Osteoblast (primary cell): ENCODE results near the gene BBOF1. TPM values are rescaled to one million over a fixed set of nuclear protein-coding genes. Genes with fewer than 3 reads are reported as not detected.
"Not testable (repeated sequence)": the region's sequence is repeated elsewhere in the genome, so short reads cannot be mapped to it uniquely, and the experiment has no call there.

Experiments
- DNase-seq: peaks from one replicate; pipeline ENCODE4 v3.0.0; 2011; ENCODE audit warnings: low spot score, mixed read lengths; ENCODE audit not compliant: insufficient read length; ENCODE audit errors: missing footprints
- H2AFZ ChIP-seq: 2 replicates; pipeline ENCODE4 v1.6.0; 2011; ENCODE audit warnings: mild to moderate bottlenecking, low read length
- H3K27ac ChIP-seq: 2 replicates; pipeline ENCODE4 v1.5.1; 2011; ENCODE audit warnings: mild to moderate bottlenecking, low read depth, low read length, moderate library complexity
- H3K27me3 ChIP-seq: 2 replicates; pipeline ENCODE4 v1.6.0; 2012; ENCODE audit warnings: mild to moderate bottlenecking, control low read depth, inconsistent platforms, low read length, moderate library complexity; ENCODE audit not compliant: insufficient read depth
- H3K36me3 ChIP-seq: 2 replicates; pipeline ENCODE4 v1.5.1; 2011; ENCODE audit warnings: mild to moderate bottlenecking, low read length, control low read depth, moderate library complexity; ENCODE audit not compliant: insufficient read depth
- H3K4me1 ChIP-seq: 2 replicates; pipeline ENCODE4 v1.5.1; 2011; ENCODE audit warnings: mild to moderate bottlenecking, low read length, control low read depth, moderate library complexity; ENCODE audit not compliant: insufficient read depth
- H3K4me2 ChIP-seq: 2 replicates; pipeline ENCODE4 v1.6.0; 2011; ENCODE audit warnings: mild to moderate bottlenecking, low read length; ENCODE audit not compliant: insufficient read depth
- H3K4me3 ChIP-seq: fragments of 200-600 bp; sonication (generic); 3 replicates; pipeline ENCODE4 v1.5.1; 2012; ENCODE audit warnings: mild to moderate bottlenecking, low read length, inconsistent platforms; ENCODE audit not compliant: insufficient read depth
- H3K79me2 ChIP-seq: 2 replicates; pipeline ENCODE4 v1.6.0; 2012; ENCODE audit warnings: mild to moderate bottlenecking, low read length, control low read depth, inconsistent platforms; ENCODE audit not compliant: insufficient read depth
- H3K9me3 ChIP-seq: 2 replicates; pipeline ENCODE4 v1.5.1; 2011; ENCODE audit warnings: low read depth, low read length, control low read depth
- H4K20me1 ChIP-seq: 2 replicates; pipeline ENCODE4 v1.6.0; 2012; ENCODE audit warnings: mild to moderate bottlenecking, low read length, control low read depth; ENCODE audit not compliant: insufficient read depth
- CTCF ChIP-seq: IDR thresholded peaks from 2 replicates; pipeline ENCODE4 v1.5.1; 2011; ENCODE audit warnings: mild to moderate bottlenecking, low read depth, low read length, moderate library complexity; ENCODE audit errors: extremely low read depth
- small RNA-seq: library from RNA; depleted of rRNA; stranded (forward); fragments of <200 nt; gene quantifications from one replicate; pipeline ENCODE3, GENCODE V24; 2012
- total RNA-seq: library from RNA; depleted of rRNA; stranded (reverse); fragments of >200 nt; gene quantifications from 2 replicates; pipeline ENCODE4 v1.2.3, GENCODE V29; 2012

Gene BBOF1
- total RNA-seq, 1 donor, result 14.1 TPM

- not testable (repeated sequence) for H3K27ac ChIP-seq, H3K4me2 ChIP-seq, H3K4me1 ChIP-seq, H3K27me3 ChIP-seq, H2AFZ ChIP-seq, H3K4me3 ChIP-seq, H4K20me1 ChIP-seq, H3K79me2 ChIP-seq, H3K36me3 ChIP-seq, H3K9me3 ChIP-seq
- peak; percentile 89 for DNase-seq
- peak; percentile 56 for TF ChIP-seq CTCF
These were observed 92.5 kb downstream of the BBOF1 start for GRCh38 chr14:74111395-74112216.

Small RNAs within 50 kb of the gene (small RNA-seq; reads per million reads assigned to genes)
- gene AC005480.2, result not detected

Other genes starting within 250 kb of the BBOF1 start
- gene PTGR2, start 167.5 kb upstream of the BBOF1 start, total RNA-seq, result 6.5 and 7.2 TPM in 2 replicates
- 83.2 and 83.4 TPM in 2 replicates for gene ZNF410, start 132.5 kb upstream of the BBOF1 start, total RNA-seq
- gene FAM161B, start 69.3 kb upstream of the BBOF1 start, total RNA-seq, result 5.1 and 5.6 TPM in 2 replicates
- 23.0 and 23.5 TPM in 2 replicates for gene COQ6, start 69.0 kb upstream of the BBOF1 start, total RNA-seq
- 10.1 and 12.7 TPM in 2 replicates for gene ENTPD5, start 61 bp upstream of the BBOF1 start, total RNA-seq
- gene ALDH6A1, start 65.1 kb downstream of the BBOF1 start, total RNA-seq, result 30.1 and 31.5 TPM in 2 replicates
- 6.9 and 7.4 TPM in 2 replicates for gene LIN52, start 65.6 kb downstream of the BBOF1 start, total RNA-seq
- gene VSX2, start 220.1 kb downstream of the BBOF1 start, total RNA-seq, result not detected in 2 replicates